Psoas muscle (tissue), 8 donors: Measurements from ENCODE around the gene COX20. TPM values are rescaled to one million over a fixed set of nuclear protein-coding genes. Genes with fewer than 3 reads are reported as not detected.
A peak's percentile ranks its signal among the peaks of the same experiment; 100 is the strongest.
"Not testable (repeated sequence)": the region's sequence is repeated elsewhere in the genome, so short reads cannot be mapped to it uniquely, and the experiment has no call there.

Experiments
- ATAC-seq, 4 donors: fragments of 200-7000 bp; cut with Tn5 transposase; one replicate each; pipeline ENCODE4 v1.9.1; 2020; ENCODE audit warnings: moderate library complexity in 3 of 4, mild to moderate bottlenecking in 2 of 4
- DNase-seq, 2 donors: peaks; one replicate each; pipeline ENCODE4 v3.0.0-alpha.2; 2020
- H3K27ac ChIP-seq: fragments of 200-600 bp; one replicate; pipeline ENCODE4 v1.8.0; 2022
- H3K27me3 ChIP-seq, 3 donors: fragments of 200-600 bp in 1 of 3; one replicate each; pipeline versions ENCODE4 v1.6.1 to v1.8.0; 2013 to 2022; ENCODE audit warnings: low read length in 2 of 3, mild to moderate bottlenecking in 2 of 3, moderate library complexity in 1 of 3; ENCODE audit not compliant: insufficient read depth in 3 of 3
- H3K36me3 ChIP-seq, 2 donors: fragments of 200-600 bp in 1 of 2; one replicate each; pipeline versions ENCODE4 v1.6.1 to v1.8.0; 2013 to 2022; ENCODE audit warnings: low read depth in 1 of 2, mild to moderate bottlenecking in 1 of 2, moderate library complexity in 1 of 2; ENCODE audit not compliant: insufficient read depth in 1 of 2
- H3K4me1 ChIP-seq: fragments of 200-600 bp; one replicate; pipeline ENCODE4 v1.8.0; 2022
- H3K4me3 ChIP-seq: fragments of 200-600 bp; one replicate; pipeline ENCODE4 v1.8.0; 2022; ENCODE audit warnings: mild to moderate bottlenecking
- H3K9me3 ChIP-seq: fragments of 200-600 bp; one replicate; pipeline ENCODE4 v1.8.0; 2022
- WGBS, 3 donors: extraction: QIAGEN DNeasy Blood & Tissue Kit; methylation state at CpG; one replicate each; pipeline versions ENCODE4 v1.1.6 to v1.1.7; 2013; 5-methylcytosine and 5-hydroxymethylcytosine counted together
- intact Hi-C, 2 donors: fragments of 100-400 bp; cut with DNase I; formaldehyde crosslinking; loops; one replicate each; pipeline versions ENCODE4 v1.11.0 to v1.14.2; 2022
- polyA plus RNA-seq, 3 donors: library from polyadenylated mRNA; stranded (reverse); fragments of 200-250 nt; gene quantifications; one replicate each; pipeline ENCODE4 v1.2.3, GENCODE V29; 2013
- total RNA-seq, 4 donors: library from RNA; stranded (reverse); fragmentation: NEBNext Ultra II Directional in 2 of 4; extraction: Animal tissue kit (Norgen Biotek cat#: 25700) in 2 of 4; gene quantifications; one replicate each; pipeline versions ENCODE4 v1.2.1 to v1.2.4, GENCODE V29; 2021 to 2023
- TF ChIP-seq, protein P1 (sequence below): fragments of 200-600 bp; IDR thresholded peaks from one replicate; pipeline ENCODE4 v1.8.0; 2022; ENCODE audit warnings: antibody characterized with exemption
- donor health status: healthy with polysubstance abuse.
- donor health status: DM: no; HTN: no; CAD: no; lungs with moderate emphysema.
- donor health status: Bipolar disorder and iron deficiency.
- donor health status: healthy.
- donor health status: DM: yes; HTN: yes; CAD: no.
- donor health status: DM: no; HTN: no; CAD: no.
- donor health status: DM: no; HTN: no; CAD: no.
- donor health status: DM: yes; HTN: yes; CAD: no.

The COX20 gene
- total and polyA plus RNA-seq, 7 donors, result 22.6 to 76.8 (median 35.8) TPM

DNA sequence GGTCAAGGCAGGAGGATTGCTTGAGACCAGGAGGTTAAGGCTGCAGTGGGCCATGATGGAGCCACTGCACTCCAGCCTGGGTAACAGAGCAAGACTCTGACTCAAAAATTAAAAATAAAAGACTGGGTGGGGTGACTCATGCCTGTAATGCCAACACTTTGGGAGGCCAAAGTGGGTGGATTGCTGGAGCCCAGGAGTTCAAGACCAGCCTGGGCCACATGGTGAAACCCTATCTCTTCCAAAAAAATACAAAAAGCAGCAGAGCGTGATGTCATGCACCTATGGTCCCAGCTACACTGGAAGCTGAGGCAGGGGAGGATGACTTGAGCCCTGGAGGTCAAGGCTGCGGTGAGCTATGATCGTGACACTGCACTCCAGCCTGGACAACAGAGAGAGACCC is 44.4 kb upstream of the COX20 start:
- WGBS, 3 donors, result 96 to 97% (median 96%) methylated on average over 3 of the region's 3 CpGs
- DNase-seq (no peak), ATAC-seq (no peak)
- no peak overlapping the region for H3K27ac ChIP-seq
- no peak overlapping the region for H3K4me3 ChIP-seq
- intact Hi-C loops, result no loop called here
- H3K9me3 ChIP-seq, result no peaks in the 10 kb centered on the region
- no peaks in the 10 kb centered on the region for H3K27me3 ChIP-seq
- no peaks in the 10 kb centered on the region for H3K4me1 ChIP-seq
- no peaks in the 10 kb centered on the region for H3K36me3 ChIP-seq
- TF ChIP-seq, protein P1, sequence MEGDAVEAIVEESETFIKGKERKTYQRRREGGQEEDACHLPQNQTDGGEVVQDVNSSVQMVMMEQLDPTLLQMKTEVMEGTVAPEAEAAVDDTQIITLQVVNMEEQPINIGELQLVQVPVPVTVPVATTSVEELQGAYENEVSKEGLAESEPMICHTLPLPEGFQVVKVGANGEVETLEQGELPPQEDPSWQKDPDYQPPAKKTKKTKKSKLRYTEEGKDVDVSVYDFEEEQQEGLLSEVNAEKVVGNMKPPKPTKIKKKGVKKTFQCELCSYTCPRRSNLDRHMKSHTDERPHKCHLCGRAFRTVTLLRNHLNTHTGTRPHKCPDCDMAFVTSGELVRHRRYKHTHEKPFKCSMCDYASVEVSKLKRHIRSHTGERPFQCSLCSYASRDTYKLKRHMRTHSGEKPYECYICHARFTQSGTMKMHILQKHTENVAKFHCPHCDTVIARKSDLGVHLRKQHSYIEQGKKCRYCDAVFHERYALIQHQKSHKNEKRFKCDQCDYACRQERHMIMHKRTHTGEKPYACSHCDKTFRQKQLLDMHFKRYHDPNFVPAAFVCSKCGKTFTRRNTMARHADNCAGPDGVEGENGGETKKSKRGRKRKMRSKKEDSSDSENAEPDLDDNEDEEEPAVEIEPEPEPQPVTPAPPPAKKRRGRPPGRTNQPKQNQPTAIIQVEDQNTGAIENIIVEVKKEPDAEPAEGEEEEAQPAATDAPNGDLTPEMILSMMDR, result no peak

DNA sequence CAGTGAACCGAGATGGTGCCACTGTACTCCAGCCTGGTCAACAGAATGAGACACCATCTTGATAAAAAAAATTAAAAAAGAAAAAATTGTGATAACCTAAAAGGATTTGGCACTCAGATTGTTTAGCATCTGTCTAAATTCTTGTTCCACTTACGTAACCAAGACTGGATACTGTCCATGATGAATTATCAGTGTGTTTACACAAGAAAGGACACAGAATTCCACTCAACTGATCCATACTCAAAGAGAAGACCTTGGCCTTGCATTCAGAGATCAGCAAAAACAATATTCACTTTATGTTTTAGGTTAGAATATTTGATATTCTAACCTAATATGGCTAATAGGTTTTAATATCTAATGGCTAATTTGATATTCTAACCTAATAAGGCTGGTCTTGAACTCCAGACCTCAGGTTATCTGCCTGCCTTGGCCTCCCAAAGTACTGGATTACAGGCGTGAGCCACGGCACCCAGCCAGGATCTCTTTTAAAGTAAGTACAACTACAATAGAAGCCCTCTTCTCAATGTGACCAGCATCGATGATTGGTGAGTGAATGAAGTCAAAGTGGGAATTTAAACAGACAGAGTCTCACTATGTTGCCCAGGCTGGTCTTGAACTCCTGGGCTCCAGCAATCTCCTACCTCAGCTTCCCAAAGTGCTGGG is 43.1 kb upstream of the COX20 start:
- no peaks in the 10 kb centered on the region for H3K27me3 ChIP-seq
- TF ChIP-seq, protein P1, result no peak
- H3K4me1 ChIP-seq, result no peaks in the 10 kb centered on the region
- H3K36me3 ChIP-seq, result no peaks in the 10 kb centered on the region
- DNase-seq, result no peak
- 76 to 87% (median 82%) methylated on average over 5 of the region's 5 CpGs for WGBS, 3 donors
- ATAC-seq, result no peak
- intact Hi-C loops, result no loop called here
- no peak overlapping the region for H3K27ac ChIP-seq
- H3K4me3 ChIP-seq, result no peak overlapping the region
- no peaks in the 10 kb centered on the region for H3K9me3 ChIP-seq

DNA sequence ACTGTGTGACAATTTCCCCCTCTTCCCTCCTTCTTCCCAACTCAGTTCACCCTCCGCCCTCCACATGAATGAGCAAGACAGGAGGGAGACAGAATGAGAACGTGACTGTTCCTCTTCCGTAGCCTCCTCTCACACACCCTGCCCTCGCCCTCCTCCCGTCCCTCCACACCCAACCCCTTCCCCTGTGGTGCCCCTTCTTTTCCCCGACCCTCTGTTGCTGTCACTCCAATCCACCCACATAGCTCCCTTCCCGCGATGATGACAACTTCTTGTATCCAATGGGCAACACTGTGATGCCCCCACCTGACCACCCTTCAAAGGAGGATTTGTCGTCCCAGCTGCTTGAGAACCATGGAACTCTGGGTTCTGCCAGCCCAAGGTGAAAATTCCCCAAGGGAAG is 41.4 kb upstream of the COX20 start:
- Histone ChIP-seq H3K4me1 (no peaks in the 10 kb centered on the region), H3K9me3 (no peaks in the 10 kb centered on the region), H3K27me3 (no peaks in the 10 kb centered on the region), H3K4me3 (no peak overlapping the region), H3K36me3 (no peaks in the 10 kb centered on the region), H3K27ac (no peak overlapping the region)
- intact Hi-C loops, result no loop called here
- ATAC-seq (no peak), DNase-seq (no peak)
- TF ChIP-seq, protein P1, result no peak
- 77 to 81% (median 81%) methylated on average over 9 of the region's 9 CpGs for WGBS, 3 donors

DNA sequence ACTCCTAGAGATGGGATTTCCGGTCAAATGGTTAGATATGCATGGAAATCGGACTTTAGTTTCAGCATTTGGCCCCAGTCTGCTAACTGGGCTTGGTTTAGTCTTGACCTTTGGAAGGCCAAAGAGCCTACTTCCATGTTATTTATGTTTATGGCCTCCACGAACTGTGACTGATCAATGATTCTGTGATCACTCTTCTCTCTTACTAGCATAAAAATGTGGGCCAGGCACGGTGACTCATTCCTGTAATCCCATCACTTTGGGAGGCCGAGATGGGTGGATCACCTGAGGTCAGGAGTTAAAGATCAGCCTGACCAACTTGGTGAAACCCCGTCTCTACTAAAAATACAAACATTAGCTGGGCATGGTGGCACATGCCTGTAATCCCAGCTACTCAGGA is 40.9 kb upstream of the COX20 start:
- H3K36me3 ChIP-seq, H3K27ac ChIP-seq, H3K4me1 ChIP-seq, H3K27me3 ChIP-seq, H3K4me3 ChIP-seq, DNase-seq, ATAC-seq, H3K9me3 ChIP-seq, intact Hi-C loops: not testable (repeated sequence)
- WGBS, 3 donors, result 61 to 63% (median 61%) methylated on average over 6 of the region's 6 CpGs

DNA sequence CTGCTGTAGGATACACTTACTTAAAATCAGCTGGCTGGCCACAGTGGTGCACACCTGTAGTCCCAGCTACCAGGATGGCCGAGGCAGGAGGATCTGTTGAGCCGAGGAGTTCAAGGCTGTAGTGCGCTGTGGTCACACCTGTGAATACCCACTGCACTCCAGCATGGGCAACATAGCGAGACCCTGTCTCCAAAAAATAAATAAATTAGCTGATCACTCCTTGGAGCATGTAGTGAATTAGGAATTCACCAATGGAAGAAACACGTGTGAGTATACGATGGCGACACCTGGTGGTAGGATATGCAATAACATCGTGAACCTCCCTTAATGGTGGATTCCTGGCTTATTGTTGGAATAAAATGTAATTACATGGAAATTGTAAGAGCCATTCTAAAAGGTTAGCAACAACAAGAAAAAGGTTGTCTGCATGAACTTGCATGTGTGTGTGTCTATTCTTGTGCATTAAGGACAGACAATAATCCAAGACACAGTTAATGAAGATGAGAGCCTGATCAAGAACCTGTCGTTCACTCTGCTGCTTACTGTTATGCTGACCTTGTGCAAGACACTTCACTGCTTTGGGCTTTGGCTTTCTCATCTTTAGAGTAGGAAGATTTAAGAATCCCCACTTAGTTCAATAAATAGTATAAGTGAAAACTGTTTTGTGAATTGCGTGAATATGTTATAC is 38.6 kb upstream of the COX20 start:
- Histone ChIP-seq H3K27ac (no peak overlapping the region), H3K9me3 (no peaks in the 10 kb centered on the region), H3K36me3 (no peaks in the 10 kb centered on the region), H3K4me3 (no peak overlapping the region), H3K27me3 (no peaks in the 10 kb centered on the region), H3K4me1 (no peaks in the 10 kb centered on the region)
- peak; percentile 63 to 81 (median 69) for ATAC-seq
- TF ChIP-seq, protein P1, result peak; percentile 94
- intact Hi-C loops, result loop anchor here (1.0 to 5.0 kb wide), 3 partner anchors 193 to 245 kb away; no protein-coding TSS in a partner anchor
- 42 to 46% (median 44%) methylated on average over 10 of the region's 10 CpGs for WGBS, 3 donors
- no peak for DNase-seq
